ENCODE measurements around the gene FRS3.
A peak's percentile ranks its signal among the peaks of the same experiment; 100 is the strongest.

FRS3 gene

GRCh38 chr6:41786451-41787218 lies 6.9 kb upstream of the FRS3 start (continued):
- TF ChIP-seq ZSCAN18 (tag by site-specific recombination; IDR thresholded peaks at IDR 0.05), result no peak
- no peak for TF ChIP-seq ZSCAN5A (tag by site-specific recombination; IDR thresholded peaks at IDR 0.05)
- peak; percentile 87 for TF ChIP-seq GLIS2 (tag by site-specific recombination; IDR thresholded peaks at IDR 0.05)
- no peak for TF ChIP-seq ZNF239 (tag by site-specific recombination; IDR thresholded peaks at IDR 0.05)
- TF ChIP-seq SP2 (tag by site-specific recombination; IDR thresholded peaks at IDR 0.05), result peak; percentile 34
- TF ChIP-seq SP3 (tag by site-specific recombination; IDR thresholded peaks at IDR 0.05), result no peak; the same call in none of the 2 replicates
- 0 out of 2 replicates have a peak, but pooled peaks have one; percentile 14 for TF ChIP-seq ZSCAN16 (tag by site-specific recombination; IDR thresholded peaks at IDR 0.05)
- TF ChIP-seq REPIN1 (tag by site-specific recombination; IDR thresholded peaks at IDR 0.05; ENCODE audit: low read depth), result no peak
- TF ChIP-seq PRDM1 (tag by site-specific recombination; IDR thresholded peaks at IDR 0.05), result no peak
- no peak for TF ChIP-seq YY1 (tag by site-specific recombination; IDR thresholded peaks at IDR 0.05)
- TF ChIP-seq KLF8 (tag by site-specific recombination; IDR thresholded peaks at IDR 0.05), result peak; percentile 43; the same call in 1 of the 2 replicates
- TF ChIP-seq ZNF777 (tag by site-specific recombination; IDR thresholded peaks at IDR 0.05; ENCODE audit: borderline replicate concordance), result no peak
- TF ChIP-seq ZNF132 (tag by site-specific recombination; IDR thresholded peaks at IDR 0.05; ENCODE audit: borderline replicate concordance), result no peak
- TF ChIP-seq ZSCAN30 (tag by site-specific recombination; IDR thresholded peaks at IDR 0.05), result peak; percentile 86
- no peak for TF ChIP-seq ZNF654 (tag by site-specific recombination; IDR thresholded peaks at IDR 0.05; ENCODE audit: low read depth)
- TF ChIP-seq ZNF426 (tag by site-specific recombination; IDR thresholded peaks at IDR 0.05), result no peak
- no peak for TF ChIP-seq ZNF785 (tag by site-specific recombination; IDR thresholded peaks at IDR 0.05)
- TF ChIP-seq PRDM2 (tag by site-specific recombination; IDR thresholded peaks at IDR 0.05; ENCODE audit: borderline replicate concordance), result no peak
- no peak for TF ChIP-seq ZNF112 (tag by site-specific recombination; IDR thresholded peaks at IDR 0.05)
- no peak; the same call in 1 of the 2 replicates for TF ChIP-seq ZBTB11 (tag by site-specific recombination; conservative IDR thresholded peaks at IDR 0.05; ENCODE audit: low read depth)
- TF ChIP-seq ZNF558 (tag by site-specific recombination; IDR thresholded peaks at IDR 0.05), result no peak
- peak; percentile 23; the same call in 1 of the 2 replicates for TF ChIP-seq BCL11A (tag by site-specific recombination; IDR thresholded peaks at IDR 0.05; ENCODE audit: low read depth)
- TF ChIP-seq, protein P1, sequence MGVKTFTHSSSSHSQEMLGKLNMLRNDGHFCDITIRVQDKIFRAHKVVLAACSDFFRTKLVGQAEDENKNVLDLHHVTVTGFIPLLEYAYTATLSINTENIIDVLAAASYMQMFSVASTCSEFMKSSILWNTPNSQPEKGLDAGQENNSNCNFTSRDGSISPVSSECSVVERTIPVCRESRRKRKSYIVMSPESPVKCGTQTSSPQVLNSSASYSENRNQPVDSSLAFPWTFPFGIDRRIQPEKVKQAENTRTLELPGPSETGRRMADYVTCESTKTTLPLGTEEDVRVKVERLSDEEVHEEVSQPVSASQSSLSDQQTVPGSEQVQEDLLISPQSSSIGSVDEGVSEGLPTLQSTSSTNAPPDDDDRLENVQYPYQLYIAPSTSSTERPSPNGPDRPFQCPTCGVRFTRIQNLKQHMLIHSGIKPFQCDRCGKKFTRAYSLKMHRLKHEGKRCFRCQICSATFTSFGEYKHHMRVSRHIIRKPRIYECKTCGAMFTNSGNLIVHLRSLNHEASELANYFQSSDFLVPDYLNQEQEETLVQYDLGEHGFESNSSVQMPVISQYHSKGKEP (tag by site-specific recombination; IDR thresholded peaks at IDR 0.05), result peak; percentile 43; the same call in 1 of the 2 replicates
- peak; percentile 18; the same call in 1 of the 2 replicates for TF ChIP-seq KLF7 (tag by site-specific recombination; IDR thresholded peaks at IDR 0.05; ENCODE audit: borderline replicate concordance)
- no peak for TF ChIP-seq ZNF274 (IDR thresholded peaks at IDR 0.05; ENCODE audit: low read length)
- TF ChIP-seq ZNF274 (tag by site-specific recombination; IDR thresholded peaks at IDR 0.05; ENCODE audit: borderline replicate concordance), result no peak
